ENCODE results near the gene WDR81. TPM values are rescaled to one million over a fixed set of nuclear protein-coding genes. Genes with fewer than 3 reads are reported as not detected.

WDR81 gene
- total RNA-seq, 2 experiments from 2014 or later, result 19.1 to 24.4 TPM

DNA sequence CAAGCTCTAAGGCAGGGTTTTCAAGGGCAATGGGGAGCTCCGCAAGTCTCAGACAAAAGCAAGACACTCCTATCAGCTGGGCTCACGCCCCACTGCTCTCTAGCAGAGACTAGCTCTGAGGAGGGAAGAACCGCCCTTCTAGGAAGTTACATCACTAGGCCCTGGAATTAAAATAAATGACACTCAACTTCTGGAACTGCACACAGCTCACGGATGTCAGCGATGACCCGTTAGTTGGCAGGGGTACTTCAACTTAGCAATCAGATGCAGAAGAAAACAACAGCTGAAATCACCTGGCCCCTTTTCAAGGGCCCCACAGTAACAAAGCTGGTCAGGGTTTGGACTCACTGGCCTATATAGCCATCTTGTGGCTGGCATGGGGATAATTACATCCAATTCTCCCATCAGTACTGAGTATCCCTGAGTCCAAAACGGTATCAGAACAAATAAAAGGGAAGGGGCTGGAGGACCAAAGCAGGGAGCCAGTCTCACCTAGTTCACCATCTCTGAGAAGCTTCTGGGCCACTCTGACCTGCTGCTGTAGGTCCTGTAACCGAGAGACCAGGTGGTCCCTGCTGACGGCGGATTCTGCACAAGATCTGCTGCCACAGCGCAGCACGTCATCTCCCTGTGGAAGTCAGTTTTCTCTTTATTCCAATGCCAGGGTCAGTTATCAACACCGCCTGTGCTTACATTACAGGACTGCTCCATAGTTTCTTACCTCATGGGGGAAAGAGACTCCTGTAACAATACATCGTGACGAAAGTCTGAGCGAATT lies 59.5 kb downstream of the WDR81 start:
- no peak for DNase-seq (ENCODE audit: low spot score)
- H3K4me2 ChIP-seq (ENCODE audit: low read length), result no peak overlapping the region
- H3K9me2 ChIP-seq (ENCODE audit: insufficient read depth, low read length), result no peaks in the 10 kb centered on the region
- BruUV-seq (replicated peaks), result no TSS peak
- intact Hi-C loops (cut with micrococcal nuclease; ENCODE audit: unreplicated experiment), result no loop called here
- H4K20me1 ChIP-seq (ENCODE audit: insufficient read depth, low read length), result no peaks in the 10 kb centered on the region
- peaks cover 82% of the 10 kb centered on the region for H3K36me3 ChIP-seq (ENCODE audit: insufficient read depth, low read length)
- H3K27ac ChIP-seq (ENCODE audit: low read depth, low read length, poor library complexity, severe bottlenecking), result no peak overlapping the region
- H3K4me3 ChIP-seq (ENCODE audit: low read depth, low read length, poor library complexity, severe bottlenecking), result no peak overlapping the region
- H3K9me3 ChIP-seq (ENCODE audit: low read length), result no peaks in the 10 kb centered on the region
- H2AFZ ChIP-seq (ENCODE audit: low read length), result no peak overlapping the region
- TF ChIP-seq, protein P1, sequence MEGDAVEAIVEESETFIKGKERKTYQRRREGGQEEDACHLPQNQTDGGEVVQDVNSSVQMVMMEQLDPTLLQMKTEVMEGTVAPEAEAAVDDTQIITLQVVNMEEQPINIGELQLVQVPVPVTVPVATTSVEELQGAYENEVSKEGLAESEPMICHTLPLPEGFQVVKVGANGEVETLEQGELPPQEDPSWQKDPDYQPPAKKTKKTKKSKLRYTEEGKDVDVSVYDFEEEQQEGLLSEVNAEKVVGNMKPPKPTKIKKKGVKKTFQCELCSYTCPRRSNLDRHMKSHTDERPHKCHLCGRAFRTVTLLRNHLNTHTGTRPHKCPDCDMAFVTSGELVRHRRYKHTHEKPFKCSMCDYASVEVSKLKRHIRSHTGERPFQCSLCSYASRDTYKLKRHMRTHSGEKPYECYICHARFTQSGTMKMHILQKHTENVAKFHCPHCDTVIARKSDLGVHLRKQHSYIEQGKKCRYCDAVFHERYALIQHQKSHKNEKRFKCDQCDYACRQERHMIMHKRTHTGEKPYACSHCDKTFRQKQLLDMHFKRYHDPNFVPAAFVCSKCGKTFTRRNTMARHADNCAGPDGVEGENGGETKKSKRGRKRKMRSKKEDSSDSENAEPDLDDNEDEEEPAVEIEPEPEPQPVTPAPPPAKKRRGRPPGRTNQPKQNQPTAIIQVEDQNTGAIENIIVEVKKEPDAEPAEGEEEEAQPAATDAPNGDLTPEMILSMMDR (conservative IDR thresholded peaks at IDR 0.05; ENCODE audit: low read length), result peak; percentile 47
- TF ChIP-seq EZH2phosphoT487 (IDR thresholded peaks at IDR 0.05; ENCODE audit: borderline replicate concordance, low read depth, low read length), result no peak
- ChIA-PET CTCF (ENCODE audit: unreplicated experiment) (no interaction called here), POLR2A (interaction anchor here (0.6 kb wide), 1 partner anchor 452 kb away, joined by 4 read pairs; no protein-coding TSS in a partner anchor)
- 0 out of 2 replicates have a peak, but pooled peaks cover 3% of the 10 kb centered on the region for H3K79me2 ChIP-seq (ENCODE audit: insufficient read depth, low read depth, low read length)
- no peaks in the 10 kb centered on the region for H3K4me1 ChIP-seq (ENCODE audit: insufficient read depth, low read length, poor library complexity, severe bottlenecking)

DNA sequence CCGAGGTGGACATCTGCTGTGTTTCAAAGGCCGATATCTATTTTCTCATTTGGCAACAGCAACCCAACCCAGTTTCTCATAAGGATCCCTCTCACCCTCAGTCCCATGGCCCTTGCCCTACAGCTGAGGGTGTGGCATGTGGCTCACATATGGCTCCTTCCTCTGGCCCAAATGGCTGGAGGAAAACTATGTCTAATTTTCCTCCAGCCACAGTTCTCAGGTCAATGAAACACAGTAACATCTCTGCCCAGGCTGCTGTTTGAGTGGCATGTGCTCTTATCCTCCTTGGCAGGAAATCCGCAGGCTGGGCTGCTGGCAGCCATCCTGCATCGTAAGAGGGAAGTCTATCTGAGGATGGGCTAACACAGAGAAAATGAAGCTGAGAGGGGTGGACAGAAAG lies 61.4 kb downstream of the WDR81 start:
- H2AFZ ChIP-seq (ENCODE audit: low read length), result no peak overlapping the region
- intact Hi-C loops (cut with micrococcal nuclease; ENCODE audit: unreplicated experiment), result no loop called here
- H3K4me3 ChIP-seq (ENCODE audit: low read depth, low read length, poor library complexity, severe bottlenecking), result no peak overlapping the region
- H3K36me3 ChIP-seq (ENCODE audit: insufficient read depth, low read length), result peaks cover 72% of the 10 kb centered on the region
- H4K20me1 ChIP-seq (ENCODE audit: insufficient read depth, low read length), result no peaks in the 10 kb centered on the region
- no peaks in the 10 kb centered on the region for H3K9me3 ChIP-seq (ENCODE audit: low read length)
- ChIA-PET CTCF (ENCODE audit: unreplicated experiment) (no interaction called here), POLR2A (no interaction called here)
- no peaks in the 10 kb centered on the region for H3K9me2 ChIP-seq (ENCODE audit: insufficient read depth, low read length)
- TF ChIP-seq EZH2phosphoT487 (IDR thresholded peaks at IDR 0.05; ENCODE audit: borderline replicate concordance, low read depth, low read length), result no peak
- no peak overlapping the region for H3K27ac ChIP-seq (ENCODE audit: low read depth, low read length, poor library complexity, severe bottlenecking)
- no peak overlapping the region for H3K4me2 ChIP-seq (ENCODE audit: low read length)
- BruUV-seq (replicated peaks), result no TSS peak
- H3K4me1 ChIP-seq (ENCODE audit: insufficient read depth, low read length, poor library complexity, severe bottlenecking), result no peaks in the 10 kb centered on the region
- no peak for DNase-seq (ENCODE audit: low spot score)
- H3K79me2 ChIP-seq (ENCODE audit: insufficient read depth, low read depth, low read length), result 0 out of 2 replicates have a peak, but pooled peaks cover 3% of the 10 kb centered on the region

DNA sequence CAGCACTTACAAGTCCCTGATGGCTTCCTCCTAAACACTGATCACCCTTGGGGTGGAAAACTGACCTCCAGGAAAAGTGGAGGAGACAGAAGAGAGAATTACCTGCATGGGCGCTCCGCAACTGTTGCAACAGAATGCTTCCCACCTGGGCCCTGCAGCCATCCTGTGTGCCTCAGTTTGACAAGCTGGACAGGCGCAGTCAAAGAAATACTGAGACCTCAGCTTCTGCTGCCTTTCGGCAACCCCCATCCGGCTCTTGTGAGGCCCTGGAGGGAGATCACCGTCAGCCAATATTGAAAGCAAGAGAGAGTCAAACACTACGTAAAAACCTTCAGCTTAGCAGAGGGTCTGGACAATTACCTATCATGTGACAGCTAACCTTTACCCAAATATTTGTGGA lies 62.2 kb downstream of the WDR81 start:
- POLR2A ChIA-PET, result no interaction called here
- intact Hi-C loops (cut with micrococcal nuclease; ENCODE audit: unreplicated experiment), result no loop called here
- BruUV-seq (replicated peaks), result no TSS peak

More for the DNA sequence above, 62.2 kb downstream of the WDR81 start:
- Histone ChIP-seq H2AFZ (ENCODE audit: low read length) (no peak overlapping the region), H3K4me1 (ENCODE audit: insufficient read depth, low read length, poor library complexity, severe bottlenecking) (no peaks in the 10 kb centered on the region), H3K4me2 (ENCODE audit: low read length) (no peak overlapping the region), H3K4me3 (ENCODE audit: low read depth, low read length, poor library complexity, severe bottlenecking) (no peak overlapping the region), H3K79me2 (ENCODE audit: insufficient read depth, low read depth, low read length) (0 out of 2 replicates have a peak, but pooled peaks cover 3% of the 10 kb centered on the region), H4K20me1 (ENCODE audit: insufficient read depth, low read length) (no peaks in the 10 kb centered on the region), H3K27ac (ENCODE audit: low read depth, low read length, poor library complexity, severe bottlenecking) (no peak overlapping the region), H3K9me2 (ENCODE audit: insufficient read depth, low read length) (no peaks in the 10 kb centered on the region), H3K9me3 (ENCODE audit: low read length) (no peaks in the 10 kb centered on the region), H3K36me3 (ENCODE audit: insufficient read depth, low read length) (peaks cover 65% of the 10 kb centered on the region)
- no peak for TF ChIP-seq EZH2phosphoT487 (IDR thresholded peaks at IDR 0.05; ENCODE audit: borderline replicate concordance, low read depth, low read length)
- TF ChIP-seq, protein P1 (conservative IDR thresholded peaks at IDR 0.05; ENCODE audit: low read length), result no peak
- CTCF ChIA-PET (ENCODE audit: unreplicated experiment), result no interaction called here
- DNase-seq (ENCODE audit: low spot score), result no peak

Measured in OCI-LY7 (cell line).